ENCODE data around the gene SLC31A2. TPM values are rescaled to one million over a fixed set of nuclear protein-coding genes. Genes with fewer than 3 reads are reported as not detected.

The SLC31A2 gene
- total RNA-seq, 3 donors from 2014 or later: 46.5 to 61.3 (median 54.3) TPM

DNA sequence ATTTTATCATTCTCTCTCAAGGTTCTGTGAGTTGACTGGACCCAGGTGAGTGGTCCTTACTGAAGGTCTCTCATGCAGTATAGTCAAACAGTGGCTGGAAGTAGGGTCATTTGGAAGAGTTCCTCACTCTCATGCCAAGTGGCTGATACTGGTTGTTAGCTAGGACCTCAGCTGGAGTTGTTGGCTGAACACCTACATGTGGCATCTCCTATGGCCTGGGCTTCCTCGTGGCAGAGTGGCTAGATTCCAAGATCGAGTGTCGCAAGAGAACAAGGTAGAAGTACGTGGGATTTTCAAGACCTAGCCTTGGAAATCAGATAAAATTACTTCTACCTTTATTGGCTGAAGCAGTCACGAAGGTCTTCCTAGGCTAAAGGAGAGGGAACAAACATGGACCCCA is 7.6 kb downstream of the SLC31A2 start:
- intact Hi-C loops (cut with DNase I; ENCODE audit: low total_unique reads): no loop called here
- TF ChIP-seq, protein P1, sequence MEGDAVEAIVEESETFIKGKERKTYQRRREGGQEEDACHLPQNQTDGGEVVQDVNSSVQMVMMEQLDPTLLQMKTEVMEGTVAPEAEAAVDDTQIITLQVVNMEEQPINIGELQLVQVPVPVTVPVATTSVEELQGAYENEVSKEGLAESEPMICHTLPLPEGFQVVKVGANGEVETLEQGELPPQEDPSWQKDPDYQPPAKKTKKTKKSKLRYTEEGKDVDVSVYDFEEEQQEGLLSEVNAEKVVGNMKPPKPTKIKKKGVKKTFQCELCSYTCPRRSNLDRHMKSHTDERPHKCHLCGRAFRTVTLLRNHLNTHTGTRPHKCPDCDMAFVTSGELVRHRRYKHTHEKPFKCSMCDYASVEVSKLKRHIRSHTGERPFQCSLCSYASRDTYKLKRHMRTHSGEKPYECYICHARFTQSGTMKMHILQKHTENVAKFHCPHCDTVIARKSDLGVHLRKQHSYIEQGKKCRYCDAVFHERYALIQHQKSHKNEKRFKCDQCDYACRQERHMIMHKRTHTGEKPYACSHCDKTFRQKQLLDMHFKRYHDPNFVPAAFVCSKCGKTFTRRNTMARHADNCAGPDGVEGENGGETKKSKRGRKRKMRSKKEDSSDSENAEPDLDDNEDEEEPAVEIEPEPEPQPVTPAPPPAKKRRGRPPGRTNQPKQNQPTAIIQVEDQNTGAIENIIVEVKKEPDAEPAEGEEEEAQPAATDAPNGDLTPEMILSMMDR (IDR thresholded peaks at IDR 0.05): no peak
- TF ChIP-seq POLR2AphosphoS5 (IDR thresholded peaks at IDR 0.05): no peak
- no peak for TF ChIP-seq POLR2A (IDR thresholded peaks at IDR 0.05)
- Histone ChIP-seq H3K4me1 (peaks cover 3 to 4% of the 10 kb centered on the region in 2 donors), H3K4me3 (no peak overlapping the region), H3K27me3 (no peaks in the 10 kb centered on the region), H3K36me3 (peaks cover 7% of the 10 kb centered on the region), H3K9me3 (no peaks in the 10 kb centered on the region), H3K27ac (no peak overlapping the region)
- DNase-seq (ENCODE audit: low spot score in 2 of 2): no peak

DNA sequence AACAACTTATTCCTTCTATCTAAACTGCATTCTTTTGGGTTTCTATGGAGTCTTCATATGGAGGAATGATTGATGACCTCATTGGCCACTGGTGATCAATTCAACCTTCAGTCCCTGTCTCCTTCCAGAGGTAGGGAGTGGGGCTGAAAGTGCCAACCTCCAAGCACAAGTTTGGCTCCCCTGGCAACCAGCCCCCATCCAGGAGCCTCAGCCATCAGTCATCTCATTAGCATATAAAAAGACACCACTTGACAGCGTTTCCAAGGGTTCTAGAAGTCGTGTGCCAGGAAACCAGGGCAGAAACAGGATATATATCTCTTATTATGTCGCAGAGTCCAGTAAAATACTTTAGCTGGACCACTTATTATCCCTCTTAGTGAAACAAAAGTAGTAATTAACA is 9.8 kb downstream of the SLC31A2 start:
- Histone ChIP-seq H3K4me1 (peaks cover 0 to 8% of the 10 kb centered on the region in 2 donors), H3K4me3 (no peak overlapping the region), H3K36me3 (peaks cover 7% of the 10 kb centered on the region), H3K9me3 (no peaks in the 10 kb centered on the region), H3K27ac (no peak overlapping the region), H3K27me3 (no peaks in the 10 kb centered on the region)
- TF ChIP-seq, protein P1 (IDR thresholded peaks at IDR 0.05): no peak
- TF ChIP-seq POLR2A (IDR thresholded peaks at IDR 0.05): no peak
- no peak for TF ChIP-seq POLR2AphosphoS5 (IDR thresholded peaks at IDR 0.05)
- DNase-seq (ENCODE audit: low spot score in 2 of 2): no peak
- intact Hi-C loops (cut with DNase I; ENCODE audit: low total_unique reads): no loop called here

DNA sequence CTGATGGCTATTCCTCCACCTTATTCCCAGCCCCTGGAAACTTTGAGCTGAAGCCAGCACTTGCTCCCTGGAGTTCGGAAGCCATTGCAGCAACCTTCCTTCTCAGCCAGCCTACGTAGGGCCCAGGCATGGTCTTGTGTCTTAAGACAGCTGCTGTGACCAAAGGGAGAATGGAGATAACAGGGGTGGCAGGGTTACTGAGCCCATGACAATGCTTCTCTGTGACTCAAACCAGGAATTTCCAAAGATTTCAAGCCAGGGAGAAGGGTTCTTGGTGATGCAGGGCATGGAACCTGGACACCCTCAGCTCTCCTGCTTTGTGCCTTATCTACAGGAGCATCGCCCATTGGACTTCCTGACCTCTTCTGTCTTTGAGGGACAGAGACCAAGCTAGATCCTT is 12.2 kb downstream of the SLC31A2 start:
- Histone ChIP-seq H3K4me3 (no peak overlapping the region), H3K4me1 (peaks cover 0 to 8% of the 10 kb centered on the region in 2 donors), H3K27ac (no peak overlapping the region), H3K27me3 (no peaks in the 10 kb centered on the region), H3K9me3 (no peaks in the 10 kb centered on the region), H3K36me3 (peaks cover 12% of the 10 kb centered on the region)
- DNase-seq (ENCODE audit: low spot score in 2 of 2): no peak
- TF ChIP-seq POLR2AphosphoS5 (IDR thresholded peaks at IDR 0.05): no peak
- TF ChIP-seq POLR2A (IDR thresholded peaks at IDR 0.05): no peak
- TF ChIP-seq, protein P1 (IDR thresholded peaks at IDR 0.05): no peak
- intact Hi-C loops (cut with DNase I; ENCODE audit: low total_unique reads): no loop called here

- Histone ChIP-seq H3K27ac (no peak overlapping the region), H3K9me3 (no peaks in the 10 kb centered on the region), H3K36me3 (peaks cover 27% of the 10 kb centered on the region), H3K27me3 (no peaks in the 10 kb centered on the region), H3K4me1 (peaks cover 0 to 8% of the 10 kb centered on the region in 2 donors), H3K4me3 (no peak overlapping the region)
- TF ChIP-seq POLR2A (IDR thresholded peaks at IDR 0.05): no peak
- no peak for TF ChIP-seq POLR2AphosphoS5 (IDR thresholded peaks at IDR 0.05)
- TF ChIP-seq, protein P1 (IDR thresholded peaks at IDR 0.05): no peak
- intact Hi-C loops (cut with DNase I; ENCODE audit: low total_unique reads): no loop called here
- DNase-seq (ENCODE audit: low spot score in 2 of 2): no peak
These were observed 13.9 kb downstream of the SLC31A2 start for GRCh38 chr9:113164536-113165300.

DNA sequence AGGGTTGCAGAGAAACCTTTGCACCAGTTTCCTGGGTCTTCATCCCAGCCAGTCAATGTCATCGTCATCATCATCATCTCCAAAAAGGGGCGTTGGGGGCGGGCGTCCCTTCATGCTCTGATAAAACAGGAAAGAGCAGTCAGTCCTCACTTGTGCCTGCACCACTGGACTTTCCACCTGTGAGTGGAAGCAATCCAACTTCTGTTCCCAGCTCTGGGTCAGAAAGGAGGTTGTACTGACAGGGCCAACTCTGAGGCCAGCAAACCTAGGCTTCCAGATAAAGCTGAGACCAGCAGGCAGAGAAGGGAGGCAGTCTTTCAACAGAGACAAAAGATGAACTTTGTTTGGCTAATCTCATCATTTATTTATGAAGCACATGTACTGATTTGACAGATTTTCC is 15.2 kb downstream of the SLC31A2 start:
- Histone ChIP-seq H3K9me3 (no peaks in the 10 kb centered on the region), H3K27ac (peak overlapping the region in 1 of 2 donors; percentile 7), H3K36me3 (peaks cover 30% of the 10 kb centered on the region), H3K4me1 (peaks cover 0 to 8% of the 10 kb centered on the region in 2 donors), H3K4me3 (no peak overlapping the region), H3K27me3 (no peaks in the 10 kb centered on the region)
- TF ChIP-seq POLR2A (IDR thresholded peaks at IDR 0.05) (no peak), POLR2AphosphoS5 (IDR thresholded peaks at IDR 0.05) (no peak)
- TF ChIP-seq, protein P1 (IDR thresholded peaks at IDR 0.05): no peak
- intact Hi-C loops (cut with DNase I; ENCODE audit: low total_unique reads): no loop called here
- no peak for DNase-seq (ENCODE audit: low spot score in 2 of 2)
